ENCODE results near the gene DCBLD2. TPM values are rescaled to one million over a fixed set of nuclear protein-coding genes. Genes with fewer than 3 reads are reported as not detected.
A peak's percentile ranks its signal among the peaks of the same experiment; 100 is the strongest.

The DCBLD2 gene
- total and polyA plus RNA-seq, 2 of the 13 experiments (the other 11 are each of a cell fraction or from before 2014, with no cell fraction given), result 43.8 to 56.9 TPM

DNA sequence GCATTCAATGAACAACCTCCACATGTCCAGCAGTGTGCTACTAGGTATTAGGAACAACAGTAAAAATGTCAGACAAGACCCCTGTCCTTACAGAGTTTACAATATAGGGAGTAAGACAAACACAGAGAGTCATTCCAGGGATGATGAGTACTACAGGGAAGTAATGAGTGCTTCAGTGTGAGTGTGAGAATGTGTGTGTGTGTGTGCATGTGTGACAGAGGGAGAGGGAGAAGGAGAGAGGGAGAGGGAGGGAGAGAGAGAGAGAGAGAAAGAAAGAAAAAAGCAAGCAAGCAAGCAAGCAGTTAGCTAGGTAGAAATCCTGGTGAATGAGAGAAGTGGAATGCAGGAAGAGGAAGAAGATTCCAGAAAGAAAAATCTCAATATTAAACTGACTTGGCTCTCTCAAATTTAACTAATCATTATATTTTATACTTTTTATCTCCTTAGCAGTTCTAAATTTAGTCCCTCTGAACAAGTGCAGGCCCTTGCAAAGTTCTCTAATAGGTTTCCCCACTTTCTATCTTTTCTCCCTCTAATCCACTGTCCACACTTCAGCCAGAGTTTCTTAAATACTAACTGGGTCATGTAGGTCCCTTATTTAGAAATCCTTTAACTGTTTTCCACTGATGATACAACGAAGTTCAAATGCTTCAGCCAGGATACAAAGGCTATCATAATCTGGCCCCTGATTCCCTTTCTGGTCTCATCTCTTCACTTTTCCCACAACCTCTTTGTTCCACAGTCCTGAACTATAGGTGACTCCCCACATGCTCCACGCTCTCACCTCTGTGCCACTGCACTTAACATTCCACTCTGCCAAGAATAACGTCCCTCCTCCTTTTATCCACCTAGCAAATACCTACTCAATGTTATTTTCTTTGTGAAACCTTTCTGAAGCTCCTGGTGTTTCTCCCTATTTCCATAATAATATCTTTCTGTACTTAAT, 10.3 kb downstream of the DCBLD2 start:
- no peaks in the 10 kb centered on the region for H3K27me3 ChIP-seq (ENCODE audit: control insufficient read depth in 1 of 2, insufficient read depth in 2 of 2, low read length in 2 of 2)
- H3K79me2 ChIP-seq (ENCODE audit: insufficient read depth, low read length), result peaks cover 68% of the 10 kb centered on the region
- DNase-seq (ENCODE audit: low spot score) (no peak), FAIRE-seq (no peak), ATAC-seq (no peak)
- H3K4me1 ChIP-seq (ENCODE audit: insufficient read depth, low read length), result peaks cover 53% of the 10 kb centered on the region
- H3K9ac ChIP-seq (ENCODE audit: insufficient read depth, low read depth, low read length), result no peak overlapping the region
- no TSS peak for BruUV-seq (replicated peaks)
- TF ChIP-seq HNRNPK (IDR thresholded peaks at IDR 0.05; ENCODE audit: low read depth, low read length, poor library complexity, severe bottlenecking) (peak; percentile 64), DMAP1 (CRISPR knock-in tag; IDR thresholded peaks at IDR 0.05) (no peak)
- TF ChIP-seq, protein P1, sequence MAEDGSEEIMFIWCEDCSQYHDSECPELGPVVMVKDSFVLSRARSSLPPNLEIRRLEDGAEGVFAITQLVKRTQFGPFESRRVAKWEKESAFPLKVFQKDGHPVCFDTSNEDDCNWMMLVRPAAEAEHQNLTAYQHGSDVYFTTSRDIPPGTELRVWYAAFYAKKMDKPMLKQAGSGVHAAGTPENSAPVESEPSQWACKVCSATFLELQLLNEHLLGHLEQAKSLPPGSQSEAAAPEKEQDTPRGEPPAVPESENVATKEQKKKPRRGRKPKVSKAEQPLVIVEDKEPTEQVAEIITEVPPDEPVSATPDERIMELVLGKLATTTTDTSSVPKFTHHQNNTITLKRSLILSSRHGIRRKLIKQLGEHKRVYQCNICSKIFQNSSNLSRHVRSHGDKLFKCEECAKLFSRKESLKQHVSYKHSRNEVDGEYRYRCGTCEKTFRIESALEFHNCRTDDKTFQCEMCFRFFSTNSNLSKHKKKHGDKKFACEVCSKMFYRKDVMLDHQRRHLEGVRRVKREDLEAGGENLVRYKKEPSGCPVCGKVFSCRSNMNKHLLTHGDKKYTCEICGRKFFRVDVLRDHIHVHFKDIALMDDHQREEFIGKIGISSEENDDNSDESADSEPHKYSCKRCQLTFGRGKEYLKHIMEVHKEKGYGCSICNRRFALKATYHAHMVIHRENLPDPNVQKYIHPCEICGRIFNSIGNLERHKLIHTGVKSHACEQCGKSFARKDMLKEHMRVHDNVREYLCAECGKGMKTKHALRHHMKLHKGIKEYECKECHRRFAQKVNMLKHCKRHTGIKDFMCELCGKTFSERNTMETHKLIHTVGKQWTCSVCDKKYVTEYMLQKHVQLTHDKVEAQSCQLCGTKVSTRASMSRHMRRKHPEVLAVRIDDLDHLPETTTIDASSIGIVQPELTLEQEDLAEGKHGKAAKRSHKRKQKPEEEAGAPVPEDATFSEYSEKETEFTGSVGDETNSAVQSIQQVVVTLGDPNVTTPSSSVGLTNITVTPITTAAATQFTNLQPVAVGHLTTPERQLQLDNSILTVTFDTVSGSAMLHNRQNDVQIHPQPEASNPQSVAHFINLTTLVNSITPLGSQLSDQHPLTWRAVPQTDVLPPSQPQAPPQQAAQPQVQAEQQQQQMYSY (CRISPR knock-in tag; IDR thresholded peaks at IDR 0.05), result 0 out of 2 replicates have a peak, but pooled peaks have one; percentile 30
- TF ChIP-seq, protein P2, sequence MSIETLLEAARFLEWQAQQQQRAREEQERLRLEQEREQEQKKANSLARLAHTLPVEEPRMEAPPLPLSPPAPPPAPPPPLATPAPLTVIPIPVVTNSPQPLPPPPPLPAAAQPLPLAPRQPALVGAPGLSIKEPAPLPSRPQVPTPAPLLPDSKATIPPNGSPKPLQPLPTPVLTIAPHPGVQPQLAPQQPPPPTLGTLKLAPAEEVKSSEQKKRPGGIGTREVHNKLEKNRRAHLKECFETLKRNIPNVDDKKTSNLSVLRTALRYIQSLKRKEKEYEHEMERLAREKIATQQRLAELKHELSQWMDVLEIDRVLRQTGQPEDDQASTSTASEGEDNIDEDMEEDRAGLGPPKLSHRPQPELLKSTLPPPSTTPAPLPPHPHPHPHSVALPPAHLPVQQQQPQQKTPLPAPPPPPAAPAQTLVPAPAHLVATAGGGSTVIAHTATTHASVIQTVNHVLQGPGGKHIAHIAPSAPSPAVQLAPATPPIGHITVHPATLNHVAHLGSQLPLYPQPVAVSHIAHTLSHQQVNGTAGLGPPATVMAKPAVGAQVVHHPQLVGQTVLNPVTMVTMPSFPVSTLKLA (IDR thresholded peaks at IDR 0.05), result peak; percentile 32
- in situ Hi-C loops (cut with HindIII; ENCODE audit: extremely low pct_ligation_motif_present, low pct_unique_long_range_greater_than_20kb), result loop anchor here (10.0 kb wide), 1 partner anchor 104 kb away; no protein-coding TSS in a partner anchor
- POLR2A ChIA-PET, result interaction anchor here (1.5 kb wide), 1 partner anchor 10 kb away, joined by 8 read pairs; the partner anchor contains the start of gene DCBLD2
- no peak overlapping the region for H3K4me2 ChIP-seq (ENCODE audit: low read depth, low read length)
- H4K20me1 ChIP-seq (ENCODE audit: insufficient read depth, low read length), result peaks cover 6% of the 10 kb centered on the region; the same call in 1 of the 2 replicates
- H3K27ac ChIP-seq (ENCODE audit: extremely low read length, insufficient read depth, low read length), result no peak overlapping the region
- no peaks in the 10 kb centered on the region for H3K9me3 ChIP-seq (ENCODE audit: low read length)
- CTCF ChIA-PET (ENCODE audit: low intra/inter-chr PET ratio, low total read pairs), result no interaction called here
- no peak overlapping the region for H2AFZ ChIP-seq (ENCODE audit: low read length)
- no peak overlapping the region for H3K4me3 ChIP-seq (replicated peaks in 1 of 3; ENCODE audit: insufficient read depth in 1 of 3, low read depth in 2 of 3, low read length in 3 of 3)
- 85% methylated on average over 3 of the region's 3 CpGs for WGBS (ENCODE audit: low lambda C conversion rate)
- intact Hi-C loops (cut with micrococcal nuclease; ENCODE audit: unreplicated experiment), result no loop called here
- H3K36me3 ChIP-seq (replicated peaks in 1 of 2; ENCODE audit: control insufficient read depth in 1 of 2, insufficient read depth in 2 of 2, low read length in 2 of 2), result no peaks in the 10 kb centered on the region; a peak in 1 of 5 replicates

Measured in HepG2 (cell line).